Activated CD8-positive, alpha-beta memory T cell treated with anti-CD3 and anti-CD28 coated beads, Interleukin-2, amount 10 ng/mL, durations not matched to agents 7 days and 5 days (primary cell): ENCODE results near the gene NANOS2. TPM values are rescaled to one million over a fixed set of nuclear protein-coding genes. Genes with fewer than 3 reads are reported as not detected.
A peak's percentile ranks its signal among the peaks of the same experiment; 100 is the strongest.

ENCODE experiments used
- ATAC-seq: fragments of 150-1000 bp; cut with Tn5 transposase; one replicate; pipeline ENCODE4 v1.10.0; 2021; ENCODE audit warnings: moderate library complexity
- CTCF ChIA-PET: fragments of 350-600 bp; sonication (Branson Sonifier 250); formaldehyde crosslinking; loops from one replicate; lab custom pipeline; 2021; ENCODE audit warnings: antibody characterized with exemption; lab: Charles Lee
- DNase-seq: peaks from one replicate; pipeline ENCODE4 v3.0.0-alpha.2; 2020
- H3K27ac Mint-ChIP-seq: one replicate; pipeline ENCODE4 v1.8.0; 2021; ENCODE audit warnings: mild to moderate bottlenecking, mixed read lengths
- H3K27me3 Mint-ChIP-seq: one replicate; pipeline ENCODE4 v1.8.0; 2021; ENCODE audit warnings: mixed read lengths
- H3K36me3 Mint-ChIP-seq: one replicate; pipeline ENCODE4 v1.8.0; 2021; ENCODE audit warnings: mild to moderate bottlenecking, mixed read lengths
- H3K4me1 Mint-ChIP-seq: one replicate; pipeline ENCODE4 v1.8.0; 2021; ENCODE audit warnings: mixed read lengths
- H3K4me3 Mint-ChIP-seq: one replicate; pipeline ENCODE4 v1.8.0; 2021; ENCODE audit warnings: mild to moderate bottlenecking, moderate library complexity, mixed read lengths
- H3K9me3 Mint-ChIP-seq: one replicate; pipeline ENCODE4 v1.8.0; 2022; ENCODE audit warnings: low read depth, mixed read lengths
- total RNA-seq, 2 experiments: library from RNA; stranded (reverse); gene quantifications; one replicate each; pipeline ENCODE4 v1.2.3, GENCODE V29; 2021

The NANOS2 gene
- total RNA-seq, 2 experiments from 2014 or later, result 0.18 TPM; not detected in 1

DNA sequence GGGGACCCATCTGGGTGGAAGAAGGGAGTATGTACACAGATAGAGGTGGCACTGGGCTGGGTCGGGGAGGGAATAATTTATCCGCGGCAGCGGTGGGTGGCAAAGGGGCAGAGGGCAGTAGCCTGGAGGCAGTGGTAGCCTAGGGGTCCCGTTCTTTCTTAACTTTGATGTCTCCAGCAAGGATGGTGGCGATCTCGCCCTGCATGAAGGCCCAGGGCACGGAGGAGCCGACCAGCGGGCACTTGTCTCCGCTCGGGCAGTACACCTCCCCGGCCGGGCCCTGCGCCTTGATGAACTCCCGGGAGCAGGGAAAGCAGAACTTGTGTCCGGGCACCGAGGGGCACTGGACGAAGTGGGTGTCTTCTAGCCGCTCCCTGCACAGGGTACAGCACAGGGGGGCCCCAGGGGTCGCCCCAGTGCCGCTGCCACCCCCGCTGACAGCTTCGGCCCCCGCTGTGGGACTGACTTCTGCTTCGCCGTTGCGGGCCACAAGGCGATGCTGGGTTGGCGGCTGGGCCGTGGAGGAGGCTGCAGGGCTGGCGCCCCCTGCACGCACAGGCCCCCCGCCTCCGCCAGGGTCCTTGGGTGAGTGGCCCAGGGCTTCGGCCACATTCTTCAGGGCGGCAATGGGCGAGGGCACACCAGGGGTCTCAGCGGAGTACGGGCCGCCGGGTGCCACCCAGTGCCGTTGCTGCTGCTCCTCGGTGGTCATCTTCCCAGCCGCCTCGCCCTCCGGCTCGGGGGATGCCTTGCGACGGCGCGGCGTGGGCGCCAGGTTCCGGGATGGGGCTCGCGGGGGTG lies 30.5 kb downstream of the NANOS2 start:
- Mint-ChIP-seq H3K9me3 (no peaks in the 10 kb centered on the region), H3K4me3 (peak overlapping the region; percentile 66), H3K36me3 (no peaks in the 10 kb centered on the region), H3K4me1 (peaks cover 26% of the 10 kb centered on the region), H3K27me3 (peaks cover 2% of the 10 kb centered on the region), H3K27ac (no peak overlapping the region)
- DNase-seq, result no peak
- CTCF ChIA-PET, result interaction anchor here (1.3 to 9.6 kb wide), 7 partner anchors 18 to 114 kb away, joined by 3 to 117 read pairs (median 29); partner anchors contain the start of genes FOXA3, MYPOP, SIX5 and SYMPK
- no peak for ATAC-seq

DNA sequence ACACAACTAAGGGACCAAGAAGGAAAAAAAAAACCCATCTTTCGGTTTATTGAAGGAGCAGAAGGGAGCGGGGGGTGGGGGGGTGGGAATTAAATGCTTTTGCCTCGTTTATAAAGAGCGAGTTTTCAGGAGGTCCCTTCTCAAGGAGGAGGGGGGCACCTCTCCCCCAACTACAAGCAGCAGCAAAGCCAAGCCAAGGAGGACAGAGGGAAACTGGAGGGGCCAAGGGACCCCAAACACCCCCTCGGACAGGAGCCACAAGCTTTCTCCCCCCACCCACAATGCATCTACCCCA lies 31.0 kb downstream of the NANOS2 start:
- CTCF ChIA-PET, result interaction anchor here (0.8 to 9.6 kb wide), 7 partner anchors 9 to 115 kb away, joined by 3 to 117 read pairs (median 28); partner anchors contain the start of genes FOXA3, MYPOP, SIX5 and SYMPK
- Mint-ChIP-seq H3K27ac (peak overlapping the region; percentile 56), H3K4me1 (peaks cover 27% of the 10 kb centered on the region), H3K4me3 (peak overlapping the region; percentile 66), H3K9me3 (no peaks in the 10 kb centered on the region), H3K27me3 (peaks cover 3% of the 10 kb centered on the region), H3K36me3 (no peaks in the 10 kb centered on the region)
- DNase-seq (no peak), ATAC-seq (no peak)

DNA sequence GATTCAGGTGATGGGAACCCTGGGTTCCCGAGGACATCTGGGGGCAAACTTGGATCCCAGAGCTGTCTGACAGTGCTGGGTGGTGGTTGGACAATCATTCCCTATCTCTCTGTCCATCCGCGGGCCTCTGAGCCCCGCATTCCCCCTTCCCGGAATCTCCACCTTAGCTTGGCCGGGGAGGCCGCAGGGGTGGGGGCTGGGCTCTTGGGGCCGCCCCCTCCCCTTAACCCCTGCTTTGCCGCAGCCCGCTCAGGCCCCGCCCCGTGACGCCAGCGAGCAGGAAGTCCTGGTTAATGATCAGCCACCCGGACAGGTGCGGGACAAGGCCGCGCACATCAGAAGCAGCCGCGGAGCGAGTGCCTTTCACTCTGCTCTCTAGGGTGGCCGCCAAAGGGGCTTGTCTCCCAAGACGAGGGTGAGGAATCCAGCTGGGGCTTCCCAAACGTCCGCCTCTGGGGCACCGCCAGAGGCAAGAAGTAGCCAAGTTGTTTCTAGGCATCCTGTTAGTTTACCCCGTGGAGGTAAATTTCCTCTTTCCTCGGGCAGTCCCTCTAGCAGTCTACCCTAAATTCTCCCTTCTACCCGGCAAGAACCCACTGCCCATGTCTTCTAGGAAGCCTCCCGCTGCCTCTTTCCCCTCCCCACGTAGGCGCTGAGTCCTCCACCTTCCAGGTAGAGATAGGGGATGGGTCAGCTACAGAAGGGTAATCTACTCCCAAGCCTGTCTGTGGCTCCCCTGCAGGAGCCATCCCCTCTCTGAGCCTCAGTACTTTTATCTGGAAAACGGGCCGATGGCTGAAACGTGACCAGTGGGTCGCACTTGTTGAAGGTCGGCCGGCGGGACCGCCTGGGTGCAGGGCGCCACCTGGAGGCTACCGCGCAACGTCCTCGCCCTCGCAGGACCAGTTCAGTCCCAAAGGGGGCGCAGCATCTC lies 31.7 kb downstream of the NANOS2 start:
- Mint-ChIP-seq H3K36me3 (no peaks in the 10 kb centered on the region), H3K9me3 (no peaks in the 10 kb centered on the region), H3K27ac (peak overlapping the region; percentile 56), H3K27me3 (peaks cover 5% of the 10 kb centered on the region), H3K4me1 (peaks cover 30% of the 10 kb centered on the region), H3K4me3 (peak overlapping the region; percentile 66)
- peak; percentile 90 for DNase-seq
- peak; percentile 21 for ATAC-seq
- CTCF ChIA-PET, result interaction anchor here (0.6 to 9.6 kb wide), 20 partner anchors 9 to 134 kb away, joined by 3 to 117 read pairs (median 4); partner anchors contain the start of genes CCDC61, FOXA3, MYPOP and SIX5

DNA sequence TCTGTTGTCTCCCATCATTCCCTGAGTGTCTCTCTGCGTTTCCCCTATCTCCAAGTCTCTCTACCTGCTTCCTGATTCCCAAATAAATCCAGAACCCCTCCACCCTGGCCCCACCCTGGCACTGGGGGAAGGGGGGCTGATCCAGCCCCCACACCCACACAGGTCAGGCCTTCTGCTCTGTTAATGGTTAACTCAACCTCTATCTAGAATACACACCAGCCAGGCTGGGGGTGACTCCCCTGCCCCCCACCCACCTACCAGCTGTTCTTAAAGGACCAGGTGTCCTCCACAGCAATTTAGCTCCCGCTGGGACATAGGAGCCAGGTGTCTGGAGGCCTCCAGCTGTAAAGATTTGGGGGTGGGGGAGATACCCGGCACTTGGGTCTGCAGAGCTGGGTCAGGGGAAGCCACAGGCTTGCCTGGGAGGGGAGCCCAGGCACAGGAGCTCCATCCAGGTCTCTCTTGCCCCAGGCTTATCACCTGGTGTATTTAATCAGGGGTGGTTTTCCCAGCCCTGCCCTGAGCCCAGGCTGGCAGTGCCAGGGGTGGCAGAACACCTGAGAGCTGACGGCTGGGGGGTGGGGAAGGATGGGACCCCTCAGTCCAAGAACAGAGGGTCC lies 32.6 kb downstream of the NANOS2 start:
- H3K27me3 Mint-ChIP-seq, result peaks cover 8% of the 10 kb centered on the region
- no peaks in the 10 kb centered on the region for H3K36me3 Mint-ChIP-seq
- no peak for ATAC-seq

GRCh38 chr19:45881082-45881908 lies 33.3 kb downstream of the NANOS2 start:
- CTCF ChIA-PET, result interaction anchor here (0.9 to 9.6 kb wide), 10 partner anchors 11 to 136 kb away, joined by 3 to 117 read pairs (median 8); partner anchors contain the start of genes FOXA3, MYPOP, SIX5 and SYMPK
- no peaks in the 10 kb centered on the region for H3K36me3 Mint-ChIP-seq
- ATAC-seq, result no peak

More for the DNA sequence above, 32.6 kb downstream of the NANOS2 start:
- CTCF ChIA-PET, result interaction anchor here (0.6 to 9.6 kb wide), 18 partner anchors 10 to 135 kb away, joined by 3 to 117 read pairs (median 4); partner anchors contain the start of genes CCDC61, FOXA3, MYPOP and SIX5
- peaks cover 32% of the 10 kb centered on the region for H3K4me1 Mint-ChIP-seq
- no peaks in the 10 kb centered on the region for H3K9me3 Mint-ChIP-seq
- no peak overlapping the region for H3K27ac Mint-ChIP-seq
- H3K4me3 Mint-ChIP-seq, result no peak overlapping the region
- DNase-seq, result no peak

DNA sequence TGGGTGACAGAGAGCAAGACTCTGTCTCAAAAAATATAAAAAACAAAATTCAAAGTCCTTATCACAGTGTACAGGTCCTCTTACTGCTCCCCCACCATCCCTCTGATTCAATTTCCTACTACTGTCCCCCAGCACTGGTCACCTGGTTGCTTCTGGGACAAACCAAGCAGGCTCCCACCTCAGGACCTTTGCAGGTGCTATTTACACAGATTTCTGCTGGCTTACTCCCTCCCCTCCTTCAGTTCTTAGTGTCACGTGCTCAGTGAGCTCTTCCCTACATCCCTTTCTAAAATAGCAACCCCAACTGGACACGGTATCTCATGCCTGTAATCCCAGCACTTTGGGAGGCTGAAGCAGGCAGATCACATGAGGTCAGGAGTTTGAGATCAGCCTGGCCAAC lies 34.6 kb downstream of the NANOS2 start:
- Mint-ChIP-seq H3K9me3 (no peaks in the 10 kb centered on the region), H3K27ac (no peak overlapping the region), H3K4me1 (peaks cover 37% of the 10 kb centered on the region), H3K27me3 (peaks cover 17% of the 10 kb centered on the region), H3K36me3 (no peaks in the 10 kb centered on the region), H3K4me3 (no peak overlapping the region)
- DNase-seq (no peak), ATAC-seq (no peak)
- CTCF ChIA-PET, result interaction anchor here (0.7 to 9.6 kb wide), 3 partner anchors 14 to 63 kb away, joined by 3 to 117 read pairs (median 6); partner anchors contain the start of genes FOXA3 and SYMPK

More at GRCh38 chr19:45881082-45881908, 33.3 kb downstream of the NANOS2 start:
- H3K4me1 Mint-ChIP-seq, result peaks cover 35% of the 10 kb centered on the region
- no peak overlapping the region for H3K27ac Mint-ChIP-seq
- H3K27me3 Mint-ChIP-seq, result peaks cover 9% of the 10 kb centered on the region
- no peak for DNase-seq
- no peak overlapping the region for H3K4me3 Mint-ChIP-seq
- H3K9me3 Mint-ChIP-seq, result no peaks in the 10 kb centered on the region

GRCh38 chr19:45879055-45879454 lies 35.5 kb downstream of the NANOS2 start:
- no peak overlapping the region for H3K4me3 Mint-ChIP-seq
- CTCF ChIA-PET, result interaction anchor here (1.5 to 9.6 kb wide), 2 partner anchors 13 to 62 kb away, joined by 6 to 117 read pairs; partner anchors contain the start of genes FOXA3 and SYMPK
- no peak overlapping the region for H3K27ac Mint-ChIP-seq
- no peak for DNase-seq
- peaks cover 17% of the 10 kb centered on the region for H3K27me3 Mint-ChIP-seq
- no peaks in the 10 kb centered on the region for H3K9me3 Mint-ChIP-seq
- peaks cover 35% of the 10 kb centered on the region for H3K4me1 Mint-ChIP-seq
- no peaks in the 10 kb centered on the region for H3K36me3 Mint-ChIP-seq
- no peak for ATAC-seq

DNA sequence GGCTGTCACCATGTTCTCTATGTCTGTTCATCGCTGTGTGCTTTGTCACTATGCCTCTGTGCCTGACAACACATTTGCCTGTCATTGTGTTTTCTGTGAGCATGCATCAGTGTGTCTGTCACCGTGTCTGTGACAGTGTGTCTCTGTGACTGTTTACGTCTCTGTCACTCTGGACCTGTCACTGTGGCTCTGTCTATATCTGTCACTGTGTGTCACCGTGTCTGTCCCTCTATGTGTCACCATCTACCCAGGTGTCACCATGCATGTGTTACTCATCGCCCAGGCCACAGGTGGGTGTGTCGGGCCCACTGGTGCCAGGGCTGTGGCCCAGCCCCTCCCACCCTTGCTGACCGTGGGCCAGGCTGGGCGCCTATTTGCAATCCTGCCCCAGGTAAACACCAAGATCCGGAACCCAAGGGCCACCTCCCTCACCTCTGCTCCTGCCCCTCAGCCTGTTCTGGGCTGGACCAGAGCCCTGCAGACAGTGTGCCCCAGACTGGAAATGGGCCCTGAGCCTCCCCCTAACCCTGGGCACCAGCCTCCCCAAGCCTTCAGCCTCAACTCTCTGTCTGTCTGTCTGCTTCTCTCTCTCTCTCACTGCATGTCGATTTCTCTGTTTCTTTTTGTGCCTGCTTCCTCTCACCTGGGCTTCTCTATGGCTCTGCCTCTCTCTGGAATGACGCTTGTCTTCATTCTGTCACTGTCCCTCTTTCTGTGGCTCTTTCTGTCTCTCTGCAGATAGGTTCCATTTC lies 36.4 kb downstream of the NANOS2 start:
- Mint-ChIP-seq H3K36me3 (no peaks in the 10 kb centered on the region), H3K4me3 (no peak overlapping the region), H3K27me3 (peaks cover 17% of the 10 kb centered on the region), H3K27ac (no peak overlapping the region), H3K4me1 (peaks cover 31% of the 10 kb centered on the region), H3K9me3 (no peaks in the 10 kb centered on the region)
- CTCF ChIA-PET, result no interaction called here
- ATAC-seq (no peak), DNase-seq (no peak)

- Mint-ChIP-seq H3K4me3 (no peak overlapping the region), H3K9me3 (no peaks in the 10 kb centered on the region), H3K27me3 (peaks cover 17% of the 10 kb centered on the region), H3K4me1 (peaks cover 23% of the 10 kb centered on the region), H3K36me3 (no peaks in the 10 kb centered on the region), H3K27ac (no peak overlapping the region)
- CTCF ChIA-PET, result interaction anchor here (1.5 kb wide), 1 partner anchor 60 kb away, joined by 4 read pairs; no protein-coding TSS in a partner anchor
- DNase-seq (no peak), ATAC-seq (peak; percentile 31)
These were observed 38.0 kb downstream of the NANOS2 start for GRCh38 chr19:45876411-45877197.

GRCh38 chr19:45876161-45876410 lies 38.5 kb downstream of the NANOS2 start:
- CTCF ChIA-PET, result interaction anchor here (1.5 kb wide), 1 partner anchor 59 kb away, joined by 4 read pairs; no protein-coding TSS in a partner anchor
- H3K27me3 Mint-ChIP-seq, result peaks cover 15% of the 10 kb centered on the region
- H3K4me1 Mint-ChIP-seq, result peaks cover 18% of the 10 kb centered on the region
- peak; percentile 67 for ATAC-seq
- no peak overlapping the region for H3K4me3 Mint-ChIP-seq
- DNase-seq, result no peak
- H3K36me3 Mint-ChIP-seq, result no peaks in the 10 kb centered on the region
- H3K27ac Mint-ChIP-seq, result no peak overlapping the region
- H3K9me3 Mint-ChIP-seq, result no peaks in the 10 kb centered on the region

- Mint-ChIP-seq H3K36me3 (no peaks in the 10 kb centered on the region), H3K27ac (no peak overlapping the region), H3K9me3 (no peaks in the 10 kb centered on the region), H3K27me3 (peaks cover 15% of the 10 kb centered on the region), H3K4me1 (peaks cover 17% of the 10 kb centered on the region), H3K4me3 (no peak overlapping the region)
- CTCF ChIA-PET, result no interaction called here
- ATAC-seq, result no peak
- no peak for DNase-seq
These were observed 40.0 kb downstream of the NANOS2 start for GRCh38 chr19:45874620-45874966.
